Measurements from ENCODE around the gene ZXDC.

ZXDC gene

GRCh38 chr3:126510308-126510910 is 34.7 kb upstream of the ZXDC start:
- no peak for DNase-seq (ENCODE audit: low spot score)

DNA sequence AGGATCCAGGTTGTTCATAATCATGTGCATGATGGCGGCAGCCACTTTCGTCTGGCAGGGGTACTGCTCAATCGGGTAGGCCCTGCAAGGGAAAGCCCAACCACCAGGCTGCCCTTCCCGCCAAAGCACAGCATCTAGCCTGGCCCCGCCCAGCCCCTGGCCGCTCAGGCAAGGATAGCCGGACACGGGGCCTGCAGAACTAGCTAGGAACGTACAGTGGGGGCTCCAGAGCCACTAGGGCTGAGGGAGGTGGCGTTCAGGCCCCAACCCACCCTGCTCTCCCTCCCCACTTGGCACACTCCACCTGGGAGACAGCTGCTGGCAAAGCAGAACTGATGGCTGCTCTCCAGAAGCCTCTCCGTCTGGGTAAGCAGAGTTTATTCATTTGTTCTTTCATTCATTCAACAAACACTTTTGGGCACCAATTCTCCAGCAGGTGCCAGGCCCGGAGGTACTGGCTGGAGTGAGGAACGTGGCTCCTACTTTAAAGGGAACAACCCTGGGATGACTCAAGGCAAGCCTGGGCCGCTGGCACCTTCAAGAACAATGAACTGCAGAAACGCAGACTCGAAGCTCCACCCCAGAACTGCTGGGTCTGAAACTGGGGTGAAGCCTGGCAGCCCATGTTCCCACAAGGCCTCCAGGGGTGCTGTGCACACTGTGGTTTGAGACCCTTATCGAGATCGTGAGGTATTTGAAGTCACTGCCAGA is 34.1 kb upstream of the ZXDC start:
- DNase-seq (ENCODE audit: low spot score) = no peak

GRCh38 chr3:126508564-126508964 is 32.9 kb upstream of the ZXDC start:
- no peak for DNase-seq (ENCODE audit: low spot score)

DNA sequence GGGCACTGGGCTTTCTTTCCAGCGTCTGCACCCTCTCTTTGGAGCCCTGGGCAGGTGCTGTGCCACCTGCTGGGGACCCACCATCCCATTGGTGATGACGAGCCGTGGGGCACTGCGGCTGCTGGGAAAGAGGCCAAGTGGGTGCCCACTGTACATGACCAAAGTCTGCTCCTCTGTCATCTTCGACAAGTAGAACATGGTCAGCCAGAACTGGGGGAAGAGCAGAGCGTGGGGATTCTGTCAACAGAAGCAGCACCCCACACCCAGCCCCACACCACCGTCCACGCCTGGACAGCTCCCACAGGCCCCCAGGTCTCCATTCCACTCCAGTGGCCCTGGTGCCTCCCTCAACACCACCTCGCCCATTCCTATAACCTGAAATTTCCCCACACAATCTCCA is 32.2 kb upstream of the ZXDC start:
- no peak for DNase-seq (ENCODE audit: low spot score)

DNA sequence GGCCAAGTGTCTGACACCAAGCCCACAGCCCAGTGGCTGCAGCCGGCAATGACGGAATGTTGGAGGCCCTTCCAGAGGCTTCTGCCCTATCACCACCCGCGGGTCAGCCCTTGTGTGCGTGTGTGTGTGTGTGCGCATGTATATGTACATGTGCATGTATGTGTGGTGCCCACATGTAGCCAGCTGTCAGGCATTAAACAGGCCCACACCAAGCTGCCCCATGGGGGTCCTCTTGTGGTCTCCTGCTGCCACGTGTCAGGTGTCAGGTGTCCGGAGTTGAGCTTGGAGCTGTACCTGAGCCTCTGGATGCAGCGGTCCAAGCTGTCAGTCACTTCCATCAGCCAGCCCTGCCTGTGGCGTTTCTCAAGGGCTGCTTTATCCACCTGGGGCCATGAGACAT is 28.0 kb upstream of the ZXDC start:
- no peak for DNase-seq (ENCODE audit: low spot score)

GRCh38 chr3:126502656-126503055 is 27.0 kb upstream of the ZXDC start:
- no peak for DNase-seq (ENCODE audit: low spot score)

GRCh38 chr3:126501736-126502135 is 26.0 kb upstream of the ZXDC start:
- peak; percentile 20 for DNase-seq (ENCODE audit: low spot score)

GRCh38 chr3:126501054-126501453 is 25.4 kb upstream of the ZXDC start:
- no peak for DNase-seq (ENCODE audit: low spot score)

- no peak for DNase-seq (ENCODE audit: low spot score)
These were observed 24.3 kb upstream of the ZXDC start for GRCh38 chr3:126500016-126500415.

DNA sequence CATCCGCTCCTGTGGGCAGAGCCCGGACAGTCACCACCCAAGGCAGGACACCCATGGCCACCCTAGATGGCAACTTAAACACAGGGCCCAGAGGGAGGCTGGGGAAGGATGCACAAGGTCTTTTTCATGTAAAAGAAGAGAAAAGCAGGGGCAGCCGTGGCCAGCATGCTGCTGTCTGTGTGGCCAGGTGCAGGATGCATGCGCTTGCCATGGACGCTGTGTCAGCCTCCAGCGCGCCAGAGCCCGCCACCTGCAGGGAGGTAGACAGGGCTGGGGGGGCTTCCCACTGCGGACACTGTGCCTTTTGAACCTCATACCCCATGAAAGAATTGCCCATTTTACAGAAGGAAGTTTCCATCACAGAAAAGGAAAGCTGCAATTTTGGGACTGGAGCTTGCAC is 23.7 kb upstream of the ZXDC start:
- no peak for DNase-seq (ENCODE audit: low spot score)

DNA sequence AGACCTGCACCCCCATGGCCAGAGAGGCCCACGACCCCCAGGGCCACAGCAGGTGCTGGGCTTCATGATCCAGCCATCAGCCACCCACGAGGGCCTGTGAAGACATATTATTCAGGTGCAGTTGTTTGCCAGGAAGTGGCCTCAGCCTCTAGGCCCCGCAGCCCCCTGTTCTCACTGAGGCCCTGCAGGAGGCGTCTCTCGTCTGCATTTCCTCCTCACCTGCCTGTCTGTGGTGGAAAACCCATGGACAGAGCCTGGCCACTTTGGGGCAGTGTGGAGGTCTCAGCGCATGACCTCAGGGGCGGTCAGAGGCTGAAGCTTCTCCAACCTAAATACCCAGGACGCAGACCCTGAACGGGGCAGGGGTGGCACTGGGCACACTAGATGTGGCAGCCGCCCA is 23.2 kb upstream of the ZXDC start:
- no peak for DNase-seq (ENCODE audit: low spot score)

- DNase-seq (ENCODE audit: low spot score) = no peak
These were observed 22.8 kb upstream of the ZXDC start for GRCh38 chr3:126498461-126498860.

- no peak for DNase-seq (ENCODE audit: low spot score)
These were observed 22.3 kb upstream of the ZXDC start for GRCh38 chr3:126497956-126498355.

GRCh38 chr3:126496894-126497850 is 21.5 kb upstream of the ZXDC start:
- no peak for DNase-seq (ENCODE audit: low spot score)

GRCh38 chr3:126495786-126496185 is 20.1 kb upstream of the ZXDC start:
- no peak for DNase-seq (ENCODE audit: low spot score)

DNA sequence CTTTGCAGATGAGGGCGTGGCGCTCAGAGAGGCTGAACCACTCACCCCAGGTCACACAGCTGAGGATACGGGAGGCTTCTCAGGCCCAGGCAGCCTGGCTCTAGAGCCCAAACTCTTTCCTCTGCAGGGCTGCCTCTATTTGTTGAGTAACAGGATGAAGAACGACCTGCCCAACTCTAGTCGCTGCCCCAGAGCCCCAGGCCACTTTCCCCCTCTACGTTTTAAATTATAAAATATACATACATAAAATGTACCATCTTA is 19.2 kb upstream of the ZXDC start:
- no peak for DNase-seq (ENCODE audit: low spot score)

GRCh38 chr3:126494204-126494969 is 18.7 kb upstream of the ZXDC start:
- no peak for DNase-seq (ENCODE audit: low spot score)

DNA sequence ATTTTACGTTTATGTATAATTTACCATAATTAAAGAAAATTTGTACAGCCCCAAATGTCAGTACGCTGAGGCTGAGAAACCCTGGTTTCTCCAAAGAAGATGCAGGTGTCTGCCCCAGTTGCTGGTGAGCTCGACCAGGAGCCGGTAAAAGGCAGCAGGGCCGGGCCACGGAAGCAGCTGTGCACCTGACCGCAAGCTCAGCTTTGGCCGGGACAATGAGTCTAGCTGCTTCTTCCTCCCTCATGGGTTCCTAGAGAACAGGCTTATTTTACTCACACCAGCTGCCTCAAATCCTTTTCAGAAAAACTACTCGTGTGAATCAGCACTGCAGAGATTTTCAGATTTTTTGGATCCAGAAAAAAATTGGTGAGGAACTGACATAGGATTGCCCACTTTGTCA is 18.0 kb upstream of the ZXDC start:
- no peak for DNase-seq (ENCODE audit: low spot score)

DNA sequence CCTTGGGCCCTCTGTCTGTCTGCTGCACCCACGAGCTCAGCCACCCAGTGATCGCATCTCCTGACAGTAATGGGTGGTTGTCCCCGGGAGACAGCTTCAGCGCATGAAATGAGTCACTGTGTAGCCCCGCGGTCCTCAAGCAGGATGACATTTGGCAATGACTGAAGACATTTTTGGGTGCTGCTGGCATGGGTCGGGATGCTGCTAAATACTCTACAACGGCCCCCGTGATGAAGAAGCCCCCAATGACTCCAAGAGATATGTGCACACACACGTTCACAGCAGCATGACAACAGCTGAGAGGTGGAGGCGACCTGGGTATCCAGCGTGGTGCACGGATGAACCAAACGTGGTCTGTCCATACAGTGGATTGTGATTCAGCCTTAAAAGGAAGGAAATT is 17.4 kb upstream of the ZXDC start:
- DNase-seq (ENCODE audit: low spot score) = no peak

DNA sequence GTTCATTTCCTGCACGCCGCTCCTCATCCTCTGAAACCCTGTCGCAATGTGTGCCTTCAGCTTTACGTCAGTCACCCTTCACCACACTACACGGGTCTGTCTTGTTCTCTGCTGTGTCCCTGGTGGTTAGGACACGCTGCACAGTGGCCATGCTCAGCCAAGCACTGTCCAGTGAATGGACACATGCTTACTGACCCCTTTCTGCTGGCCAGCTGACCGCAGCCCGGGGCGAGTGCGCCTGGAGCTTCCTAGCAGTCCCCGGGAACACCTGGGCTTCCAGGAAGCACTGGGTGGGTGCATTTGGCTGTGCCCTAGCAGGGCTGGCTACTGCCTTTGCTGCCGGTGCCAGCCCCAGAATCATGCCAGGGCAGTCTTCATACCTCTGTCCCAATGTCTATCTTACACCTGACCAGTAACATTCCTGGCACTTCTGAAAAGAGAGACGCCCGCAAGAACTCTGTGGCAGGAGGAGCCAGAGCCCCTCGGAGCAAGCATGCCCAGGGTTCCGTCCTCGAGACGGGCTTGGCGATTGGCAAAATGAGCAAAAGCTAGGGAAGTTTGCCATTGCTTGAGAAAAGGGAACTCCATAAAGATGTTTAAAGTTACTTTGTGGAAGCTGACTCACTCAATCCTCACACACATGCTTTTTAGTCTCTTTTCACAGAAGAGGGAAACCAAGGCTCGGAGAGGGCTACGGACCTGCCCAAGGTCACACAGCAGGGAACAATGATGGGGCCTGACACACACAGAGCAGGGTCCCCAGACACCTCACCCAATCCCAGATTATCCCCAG is 15.7 kb upstream of the ZXDC start:
- no peak for DNase-seq (ENCODE audit: low spot score)

GRCh38 chr3:126490619-126491018 is 14.9 kb upstream of the ZXDC start:
- DNase-seq (ENCODE audit: low spot score) = no peak

Data from NAMALWA (cell line).